Peyer's patch (tissue), 4 donors: ENCODE results near the gene ZNF841. TPM values are rescaled to one million over a fixed set of nuclear protein-coding genes. Genes with fewer than 3 reads are reported as not detected.
"Not testable (repeated sequence)": the region's sequence is repeated elsewhere in the genome, so short reads cannot be mapped to it uniquely, and the experiment has no call there.

ENCODE experiments used
- DNase-seq, 3 donors: peaks; one replicate each; pipeline ENCODE4 v3.0.0-alpha.2; 2017 to 2019
- H3K27ac ChIP-seq, 4 donors: fragments of 200-600 bp; sonication (generic); one replicate each; pipeline ENCODE4 v1.5.1; 2016 to 2019
- H3K27me3 ChIP-seq, 2 donors: fragments of 200-600 bp; sonication (generic); one replicate each; pipeline ENCODE4 v1.5.1; 2019
- H3K36me3 ChIP-seq, 3 donors: fragments of 200-600 bp; sonication (generic); one replicate each; pipeline ENCODE4 v1.5.1; 2016 to 2019
- H3K4me1 ChIP-seq, 4 donors: fragments of 200-600 bp; sonication (generic); one replicate each; pipeline ENCODE4 v1.5.1; 2016 to 2019
- H3K4me3 ChIP-seq, 4 donors: fragments of 200-600 bp; sonication (generic); 1 replicate in 3 of 4; 2 replicates in 1 of 4; pipeline ENCODE4 v1.5.1; 2016 to 2019; ENCODE audit warnings: mild to moderate bottlenecking in 1 of 4
- H3K9me3 ChIP-seq, 4 donors: fragments of 200-600 bp; sonication (generic); one replicate each; pipeline ENCODE4 v1.5.1; 2016 to 2019; ENCODE audit warnings: mild to moderate bottlenecking in 1 of 4
- POLR2A ChIP-seq, 2 donors: fragments of 450-650 bp; IDR thresholded peaks; one replicate each; pipeline ENCODE4 v1.5.1; 2017; ENCODE audit warnings: antibody characterized with exemption in 2 of 2, mild to moderate bottlenecking in 2 of 2, moderate library complexity in 2 of 2
- total RNA-seq, 4 donors: library from RNA; depleted of rRNA; stranded (reverse); fragments of >200 nt; gene quantifications; one replicate each; pipeline ENCODE4 v1.1.0, GENCODE V29; 2016
- TF ChIP-seq, protein P1 (sequence below), 6 experiments: fragments of 450-650 bp in 4 of 6; fragments of 200-600 bp in 2 of 6; sonication (generic) in 1 of 6; IDR thresholded peaks; one replicate each; pipeline ENCODE4 v1.5.1; 2017 to 2019; ENCODE audit warnings: antibody characterized with exemption in 6 of 6, mild to moderate bottlenecking in 3 of 6, moderate library complexity in 1 of 6

ZNF841 gene
- total RNA-seq, 4 donors from 2014 or later = 18.4 to 56.9 (median 24.5) TPM

GRCh38 chr19:52065399-52065798, 30.2 kb downstream of the ZNF841 start:
- Histone ChIP-seq H3K36me3 (peaks cover 0 to 60% (median 16%) of the 10 kb centered on the region in 3 donors), H3K4me1 (no peaks in the 10 kb centered on the region), H3K27ac (no peak overlapping the region), H3K27me3 (no peaks in the 10 kb centered on the region), H3K9me3 (peaks cover 0 to 95% (median 51%) of the 10 kb centered on the region in 4 donors), H3K4me3 (no peak overlapping the region)
- DNase-seq = no peak
- TF ChIP-seq, protein P1, sequence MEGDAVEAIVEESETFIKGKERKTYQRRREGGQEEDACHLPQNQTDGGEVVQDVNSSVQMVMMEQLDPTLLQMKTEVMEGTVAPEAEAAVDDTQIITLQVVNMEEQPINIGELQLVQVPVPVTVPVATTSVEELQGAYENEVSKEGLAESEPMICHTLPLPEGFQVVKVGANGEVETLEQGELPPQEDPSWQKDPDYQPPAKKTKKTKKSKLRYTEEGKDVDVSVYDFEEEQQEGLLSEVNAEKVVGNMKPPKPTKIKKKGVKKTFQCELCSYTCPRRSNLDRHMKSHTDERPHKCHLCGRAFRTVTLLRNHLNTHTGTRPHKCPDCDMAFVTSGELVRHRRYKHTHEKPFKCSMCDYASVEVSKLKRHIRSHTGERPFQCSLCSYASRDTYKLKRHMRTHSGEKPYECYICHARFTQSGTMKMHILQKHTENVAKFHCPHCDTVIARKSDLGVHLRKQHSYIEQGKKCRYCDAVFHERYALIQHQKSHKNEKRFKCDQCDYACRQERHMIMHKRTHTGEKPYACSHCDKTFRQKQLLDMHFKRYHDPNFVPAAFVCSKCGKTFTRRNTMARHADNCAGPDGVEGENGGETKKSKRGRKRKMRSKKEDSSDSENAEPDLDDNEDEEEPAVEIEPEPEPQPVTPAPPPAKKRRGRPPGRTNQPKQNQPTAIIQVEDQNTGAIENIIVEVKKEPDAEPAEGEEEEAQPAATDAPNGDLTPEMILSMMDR (IDR thresholded peaks at IDR 0.05) = no peak
- no peak for TF ChIP-seq POLR2A (IDR thresholded peaks at IDR 0.05)

DNA sequence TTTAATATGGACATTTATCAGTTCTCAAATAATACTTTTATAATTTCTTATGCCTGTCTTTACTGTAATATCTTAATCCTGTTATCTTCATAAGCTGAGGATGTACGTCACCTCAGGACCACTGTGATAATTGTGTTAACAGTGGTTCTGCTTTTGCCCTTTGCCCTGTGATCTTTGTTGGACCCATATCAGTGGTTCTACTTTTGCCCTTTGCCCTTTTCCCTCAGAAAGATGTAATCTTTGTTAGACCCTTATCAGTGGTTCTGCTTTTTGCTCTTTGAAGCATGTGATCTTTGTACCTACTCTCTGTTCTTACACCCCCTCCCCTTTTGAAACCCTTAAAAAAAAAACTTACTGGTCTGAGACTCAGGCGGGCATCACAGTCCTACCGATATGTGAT, 39.1 kb downstream of the ZNF841 start:
- H3K27ac ChIP-seq, H3K4me1 ChIP-seq, H3K27me3 ChIP-seq, H3K36me3 ChIP-seq, H3K4me3 ChIP-seq, DNase-seq: not testable (repeated sequence)
- H3K9me3 ChIP-seq = peaks cover 0 to 72% (median 15%) of the 10 kb centered on the region in 4 donors

DNA sequence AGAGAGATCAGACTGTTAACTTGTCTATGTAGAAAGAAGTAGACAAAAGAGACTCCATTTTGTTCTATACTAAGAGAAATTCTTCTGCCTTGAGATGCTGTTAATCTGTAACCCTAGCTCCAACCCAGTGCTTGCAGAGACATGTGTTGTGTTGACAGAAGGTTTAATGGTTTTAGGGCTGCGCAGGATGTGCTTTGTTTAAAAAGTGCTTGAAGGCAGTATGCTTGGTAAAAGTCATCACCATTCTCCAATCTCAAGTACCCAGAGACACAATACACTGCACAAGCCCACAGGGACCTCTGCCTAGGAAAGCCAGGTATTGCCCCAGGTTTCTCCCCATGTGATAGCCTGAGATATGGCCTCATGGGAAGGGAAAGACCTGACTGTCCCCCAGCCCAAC, 43.8 kb downstream of the ZNF841 start:
- peaks cover 0 to 43% (median 3%) of the 10 kb centered on the region in 4 donors for H3K9me3 ChIP-seq
- H3K27ac ChIP-seq, DNase-seq, H3K36me3 ChIP-seq, H3K4me3 ChIP-seq, H3K27me3 ChIP-seq, H3K4me1 ChIP-seq: not testable (repeated sequence)

DNA sequence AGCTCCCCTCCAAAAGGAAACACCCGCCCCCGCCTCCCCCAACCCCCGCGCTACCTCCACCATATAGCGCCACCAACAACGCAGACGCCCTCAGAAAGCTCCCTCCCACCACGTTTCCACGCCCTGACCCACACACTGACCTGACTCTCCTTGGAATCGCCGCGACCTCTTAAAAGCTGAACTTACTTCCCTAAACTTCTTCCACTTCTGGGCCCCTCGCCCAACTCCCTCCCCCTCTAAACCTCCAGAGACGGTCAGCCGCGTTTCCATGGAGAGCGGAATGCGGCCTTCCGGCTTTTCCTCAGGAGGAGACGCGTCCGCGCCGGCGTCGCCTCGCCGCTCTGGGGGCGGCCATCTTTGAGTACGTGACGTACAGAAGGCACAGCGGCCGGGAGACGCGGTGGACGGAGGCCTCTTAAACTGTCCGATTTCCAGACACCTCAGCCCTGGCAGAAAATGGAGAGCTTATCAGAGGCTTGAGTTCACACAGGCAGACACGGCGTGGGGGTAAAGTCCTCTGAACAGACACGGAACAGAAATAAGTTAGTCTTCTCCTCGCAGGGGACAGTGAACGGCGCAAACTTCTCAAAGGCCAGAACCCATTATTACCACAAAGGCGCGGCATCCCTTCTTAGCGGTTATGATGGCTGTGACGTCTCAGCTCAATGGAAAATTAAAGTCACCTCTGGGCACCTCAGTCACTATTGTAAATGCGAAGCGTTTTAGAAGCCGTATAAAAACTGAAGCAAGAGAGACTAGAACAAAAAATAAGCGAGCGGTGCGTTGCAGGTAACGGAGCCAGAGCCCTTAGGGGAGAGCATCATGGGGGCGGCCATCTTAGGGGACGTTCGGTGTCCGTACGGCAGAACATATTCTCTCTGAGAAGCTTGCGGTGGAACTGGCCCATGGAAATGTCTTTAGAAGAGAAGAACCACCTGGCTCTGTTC, 46.7 kb downstream of the ZNF841 start, which contains the start of gene ZNF432:
ZNF432 (minus strand) TSS at position 284 of the 947 bp plus-strand sequence. CDS start 1,970 bp downstream, outside the sequence.
- peaks cover 0 to 44% (median 5%) of the 10 kb centered on the region in 4 donors for H3K9me3 ChIP-seq
- peak; percentile 85 to 94 (median 92) for DNase-seq
- H3K27ac ChIP-seq = peak within 1 kb of the TSS; percentile 86 to 94 (median 90)
- peak within 1 kb of the TSS; percentile 57 to 73 (median 62) for H3K4me3 ChIP-seq
- peaks cover 0 to 26% (median 0%) of the 10 kb centered on the region in 3 donors for H3K36me3 ChIP-seq
- no peaks in the 10 kb centered on the region for H3K27me3 ChIP-seq
- TF ChIP-seq, protein P1 (IDR thresholded peaks at IDR 0.05) = no peak
- peak; percentile 14 to 52 for TF ChIP-seq POLR2A (IDR thresholded peaks at IDR 0.05)
- H3K4me1 ChIP-seq = no peaks in the 10 kb centered on the region

GRCh38 chr19:52039169-52039568, 56.4 kb downstream of the ZNF841 start:
- no peak overlapping the region for H3K27ac ChIP-seq
- no peak for DNase-seq
- H3K9me3 ChIP-seq = peaks cover 0 to 84% (median 27%) of the 10 kb centered on the region in 4 donors
- no peaks in the 10 kb centered on the region for H3K27me3 ChIP-seq
- H3K36me3 ChIP-seq = peaks cover 0 to 90% (median 12%) of the 10 kb centered on the region in 3 donors
- no peak overlapping the region for H3K4me3 ChIP-seq
- H3K4me1 ChIP-seq = no peaks in the 10 kb centered on the region
- TF ChIP-seq POLR2A (IDR thresholded peaks at IDR 0.05) = no peak
- TF ChIP-seq, protein P1 (IDR thresholded peaks at IDR 0.05) = no peak

DNA sequence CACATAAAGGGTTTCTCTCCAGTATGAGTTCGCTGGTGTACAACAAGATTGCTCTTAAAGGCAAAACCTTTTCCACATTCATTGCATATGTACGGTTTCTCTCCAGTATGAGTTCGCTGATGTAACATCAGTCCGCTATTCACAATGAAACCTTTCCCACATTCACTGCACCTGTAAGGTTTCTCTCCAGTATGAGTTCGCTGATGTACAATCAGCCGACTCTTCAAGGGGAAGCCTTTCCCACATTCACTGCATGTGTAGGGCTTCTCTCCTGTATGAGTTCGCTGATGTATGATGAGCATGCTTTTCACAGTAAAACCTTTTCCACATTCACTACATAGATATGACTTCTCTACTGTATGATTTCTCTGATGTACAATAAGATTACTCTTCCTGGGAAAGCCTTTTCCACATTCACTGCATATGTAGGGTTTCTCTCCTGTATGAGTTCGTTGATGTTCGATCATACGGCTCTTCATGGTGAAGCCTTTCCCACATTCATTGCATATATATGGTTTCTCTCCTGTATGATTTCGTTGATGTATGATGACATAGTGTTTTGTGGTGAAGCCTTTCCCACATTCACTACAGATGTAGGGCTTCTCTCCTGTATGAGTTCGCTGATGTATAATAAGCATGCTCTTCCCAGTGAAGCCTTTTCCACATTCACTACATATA, 61.4 kb downstream of the ZNF841 start:
- Histone ChIP-seq H3K4me3 (no peak overlapping the region), H3K27me3 (no peaks in the 10 kb centered on the region), H3K27ac (no peak overlapping the region), H3K4me1 (no peaks in the 10 kb centered on the region), H3K36me3 (peaks cover 0 to 60% (median 5%) of the 10 kb centered on the region in 3 donors), H3K9me3 (peaks cover 0 to 95% (median 30%) of the 10 kb centered on the region in 4 donors)
- TF ChIP-seq POLR2A (IDR thresholded peaks at IDR 0.05) = no peak
- TF ChIP-seq, protein P1 (IDR thresholded peaks at IDR 0.05) = no peak
- no peak for DNase-seq
